Stimulated activated CD8-positive, alpha-beta memory T cell treated with anti-CD3 and anti-CD28 coated beads, Interleukin-4, amount 100 ng/mL, for 4 hours (primary cell): ENCODE measurements around the gene TTC1.
"Not testable (repeated sequence)": the region's sequence is repeated elsewhere in the genome, so short reads cannot be mapped to it uniquely, and the experiment has no call there.

Experiments
- DNase-seq, 2 donors: peaks; one replicate each; pipeline ENCODE4 v3.0.0-alpha.2; 2020; ENCODE audit warnings: low read depth in 2 of 2, low spot score in 1 of 2

Gene TTC1

GRCh38 chr5:160008877-160009590, at the start of gene TTC1:
Gene TTC1 (plus strand): TSS chr5:160009139. CDS start chr5:160010529, 1,390 bp downstream.
- peak; percentile 86 to 87 for DNase-seq

GRCh38 chr5:159961176-159962160, 47.5 kb upstream of the TTC1 start:
- DNase-seq = no peak

GRCh38 chr5:159962214-159962613, 46.7 kb upstream of the TTC1 start:
- no peak for DNase-seq

GRCh38 chr5:159963935-159964334, 45.0 kb upstream of the TTC1 start:
- DNase-seq = no peak

- no peak for DNase-seq
Measured at GRCh38 chr5:159965031-159965837, 43.7 kb upstream of the TTC1 start.

GRCh38 chr5:159965838-159966128, 43.2 kb upstream of the TTC1 start:
- DNase-seq = not testable (repeated sequence)

GRCh38 chr5:159969966-159970365, 39.0 kb upstream of the TTC1 start:
- DNase-seq = no peak

- no peak for DNase-seq
Measured at GRCh38 chr5:159971038-159971437, 37.9 kb upstream of the TTC1 start.

GRCh38 chr5:159971514-159971913, 37.4 kb upstream of the TTC1 start:
- no peak for DNase-seq

- no peak for DNase-seq
Measured at GRCh38 chr5:159971931-159972461, 36.9 kb upstream of the TTC1 start.

GRCh38 chr5:159972538-159973362, 36.2 kb upstream of the TTC1 start:
- DNase-seq = no peak

GRCh38 chr5:159975462-159976019, 33.4 kb upstream of the TTC1 start:
- DNase-seq = no peak

GRCh38 chr5:159976921-159977320, 32.0 kb upstream of the TTC1 start:
- DNase-seq = no peak

GRCh38 chr5:159978358-159978757, 30.6 kb upstream of the TTC1 start:
- DNase-seq = no peak

GRCh38 chr5:159982421-159983173, 26.3 kb upstream of the TTC1 start:
- DNase-seq = no peak

GRCh38 chr5:159987031-159987674, 21.8 kb upstream of the TTC1 start:
- DNase-seq = peak; percentile 37 to 40

- DNase-seq = no peak
Measured at GRCh38 chr5:159990506-159990905, 18.4 kb upstream of the TTC1 start.

- no peak for DNase-seq
Measured at GRCh38 chr5:159992566-159992965, 16.4 kb upstream of the TTC1 start.

GRCh38 chr5:159993194-159993593, 15.7 kb upstream of the TTC1 start:
- no peak for DNase-seq
